NT2/D1 (cell line): Measurements from ENCODE around the gene XPC.

Experiments used
- DNase-seq: peaks from one replicate; pipeline ENCODE4 v3.0.0-alpha.2; 2011; ENCODE audit warnings: low read depth, low spot score
- H3K27me3 ChIP-seq: 2 replicates; pipeline ENCODE4 v1.6.0; 2011; ENCODE audit warnings: mild to moderate bottlenecking; ENCODE audit not compliant: insufficient read length, insufficient read depth
- H3K36me3 ChIP-seq: 2 replicates; pipeline ENCODE4 v1.6.1; 2011; ENCODE audit warnings: mild to moderate bottlenecking, low read length, mixed read lengths; ENCODE audit not compliant: insufficient read depth, insufficient read length
- H3K4me1 ChIP-seq: 2 replicates; pipeline ENCODE4 v1.5.1; 2011; ENCODE audit not compliant: insufficient read depth, insufficient read length
- H3K4me3 ChIP-seq: 2 replicates; pipeline ENCODE4 v1.5.1; 2011; ENCODE audit warnings: low read depth; ENCODE audit not compliant: insufficient read length
- H3K9ac ChIP-seq: 2 replicates; pipeline ENCODE4 v1.6.0; 2011; ENCODE audit warnings: low read depth; ENCODE audit not compliant: insufficient read length
- H3K9me3 ChIP-seq: 2 replicates; pipeline ENCODE4 v1.5.1; 2011; ENCODE audit warnings: mild to moderate bottlenecking, low read length; ENCODE audit not compliant: insufficient read depth
- SUZ12 ChIP-seq: IDR thresholded peaks from 2 replicates; pipeline ENCODE4 v1.6.1; 2011; ENCODE audit not compliant: insufficient read length, insufficient read depth; ENCODE audit errors: extremely low read depth
- YY1 ChIP-seq: IDR thresholded peaks from 2 replicates; pipeline ENCODE4 v1.6.1; 2011; ENCODE audit not compliant: insufficient read length, insufficient read depth
- ZNF274 ChIP-seq: IDR thresholded peaks from 2 replicates; pipeline ENCODE4 v1.6.1; 2011; ENCODE audit warnings: mild to moderate bottlenecking, low read depth, low read length

The XPC gene

GRCh38 chr3:14212032-14212431 is 33.6 kb upstream of the XPC start:
- no peak for DNase-seq
- Histone ChIP-seq H3K27me3 (no peaks in the 10 kb centered on the region), H3K36me3 (no peaks in the 10 kb centered on the region), H3K9ac (no peak overlapping the region), H3K4me1 (no peaks in the 10 kb centered on the region), H3K4me3 (no peak overlapping the region), H3K9me3 (peaks cover 7% of the 10 kb centered on the region; the same call in 1 of the 2 replicates)
- TF ChIP-seq ZNF274 = no peak
- TF ChIP-seq YY1 = no peak

- H3K9ac ChIP-seq = no peak overlapping the region
- no peak for DNase-seq
- H3K27me3 ChIP-seq = no peaks in the 10 kb centered on the region
- H3K4me3 ChIP-seq = no peak overlapping the region
- TF ChIP-seq ZNF274 (no peak), YY1 (no peak), SUZ12 (no peak)
- H3K9me3 ChIP-seq = peaks cover 5% of the 10 kb centered on the region; the same call in 1 of the 2 replicates
- no peaks in the 10 kb centered on the region for H3K36me3 ChIP-seq
- H3K4me1 ChIP-seq = no peaks in the 10 kb centered on the region
Observed at GRCh38 chr3:14211621-14212020, 33.2 kb upstream of the XPC start.

- H3K9me3 ChIP-seq = no peaks in the 10 kb centered on the region
- no peak overlapping the region for H3K4me3 ChIP-seq
- H3K4me1 ChIP-seq = no peaks in the 10 kb centered on the region
- DNase-seq = no peak
- H3K27me3 ChIP-seq = no peaks in the 10 kb centered on the region
- no peaks in the 10 kb centered on the region for H3K36me3 ChIP-seq
- TF ChIP-seq SUZ12 (no peak), YY1 (no peak), ZNF274 (no peak)
- H3K9ac ChIP-seq = no peak overlapping the region
Observed at GRCh38 chr3:14210843-14211594, 32.6 kb upstream of the XPC start.

- TF ChIP-seq SUZ12 = no peak
- no peak for TF ChIP-seq ZNF274
- TF ChIP-seq YY1 = no peak
- DNase-seq = no peak
- Histone ChIP-seq H3K27me3 (no peaks in the 10 kb centered on the region), H3K9me3 (no peaks in the 10 kb centered on the region), H3K4me3 (no peak overlapping the region), H3K4me1 (no peaks in the 10 kb centered on the region), H3K36me3 (no peaks in the 10 kb centered on the region), H3K9ac (no peak overlapping the region)
Observed at GRCh38 chr3:14210290-14210688, 31.9 kb upstream of the XPC start.

GRCh38 chr3:14209581-14210289 is 31.3 kb upstream of the XPC start:
- Histone ChIP-seq H3K4me1 (no peaks in the 10 kb centered on the region), H3K9ac (no peak overlapping the region), H3K4me3 (no peak overlapping the region), H3K9me3 (no peaks in the 10 kb centered on the region), H3K27me3 (no peaks in the 10 kb centered on the region), H3K36me3 (no peaks in the 10 kb centered on the region)
- TF ChIP-seq ZNF274 = no peak
- no peak for DNase-seq

GRCh38 chr3:14208977-14209394 is 30.6 kb upstream of the XPC start:
- TF ChIP-seq SUZ12 = no peak
- TF ChIP-seq YY1 = no peak
- TF ChIP-seq ZNF274 = no peak
- Histone ChIP-seq H3K9ac (no peak overlapping the region), H3K4me1 (no peaks in the 10 kb centered on the region), H3K9me3 (no peaks in the 10 kb centered on the region), H3K36me3 (no peaks in the 10 kb centered on the region), H3K4me3 (no peak overlapping the region), H3K27me3 (no peaks in the 10 kb centered on the region)
- DNase-seq = no peak

- Histone ChIP-seq H3K4me1 (peaks cover 2% of the 10 kb centered on the region), H3K36me3 (no peaks in the 10 kb centered on the region), H3K4me3 (no peak overlapping the region), H3K9ac (no peak overlapping the region), H3K27me3 (no peaks in the 10 kb centered on the region), H3K9me3 (no peaks in the 10 kb centered on the region)
- no peak for TF ChIP-seq ZNF274
- TF ChIP-seq YY1 = no peak
- no peak for TF ChIP-seq SUZ12
- no peak for DNase-seq
Observed at GRCh38 chr3:14208168-14208567, 29.8 kb upstream of the XPC start.
